ENCODE results near the gene FAM168B. TPM values are rescaled to one million over a fixed set of nuclear protein-coding genes. Genes with fewer than 3 reads are reported as not detected.

The FAM168B gene
- polyA plus RNA-seq, 4 donors: 25.5 to 78.7 (median 38.0) TPM

- Histone ChIP-seq H3K27me3 (ENCODE audit: control insufficient read depth in 3 of 3, insufficient read depth in 3 of 3, low read length in 3 of 3) (no peaks in the 10 kb centered on the region), H3K9me3 (ENCODE audit: control insufficient read depth in 2 of 2, insufficient read depth in 1 of 2, low read depth in 1 of 2, low read length in 1 of 2) (no peaks in the 10 kb centered on the region), H3K27ac (ENCODE audit: low read depth in 1 of 3, low read length in 2 of 3) (no peak overlapping the region), H3K36me3 (ENCODE audit: control insufficient read depth in 3 of 3, insufficient read depth in 2 of 3, low read depth in 1 of 3, low read length in 3 of 3) (no peaks in the 10 kb centered on the region), H3K4me3 (ENCODE audit: low read depth in 1 of 3, low read length in 3 of 3) (no peak overlapping the region), H3K4me1 (ENCODE audit: control insufficient read depth in 3 of 3, insufficient read depth in 2 of 3, low read depth in 1 of 3, low read length in 2 of 3) (no peaks in the 10 kb centered on the region)
- no peak for FAIRE-seq
- WGBS, 3 donors: 87 to 91% (median 91%) methylated on average over 11 of the region's 11 CpGs
- DNase-seq: no peak
Observed at GRCh38 chr2:131004446-131005209, 88.6 kb downstream of the FAM168B start.

GRCh38 chr2:130998561-130998960, 94.7 kb downstream of the FAM168B start:
- 70 to 76% (median 76%) methylated on average over 6 of the region's 6 CpGs for WGBS, 3 donors

More at GRCh38 chr2:130998561-130998960, 94.7 kb downstream of the FAM168B start:
- DNase-seq: no peak
- Histone ChIP-seq H3K4me1 (ENCODE audit: control insufficient read depth in 3 of 3, insufficient read depth in 2 of 3, low read depth in 1 of 3, low read length in 2 of 3) (no peaks in the 10 kb centered on the region), H3K4me3 (ENCODE audit: low read depth in 1 of 3, low read length in 3 of 3) (no peak overlapping the region), H3K27ac (ENCODE audit: low read depth in 1 of 3, low read length in 2 of 3) (no peak overlapping the region), H3K27me3 (ENCODE audit: control insufficient read depth in 3 of 3, insufficient read depth in 3 of 3, low read length in 3 of 3) (no peaks in the 10 kb centered on the region), H3K36me3 (ENCODE audit: control insufficient read depth in 3 of 3, insufficient read depth in 2 of 3, low read depth in 1 of 3, low read length in 3 of 3) (no peaks in the 10 kb centered on the region), H3K9me3 (ENCODE audit: control insufficient read depth in 2 of 2, insufficient read depth in 1 of 2, low read depth in 1 of 2, low read length in 1 of 2) (no peaks in the 10 kb centered on the region)
- FAIRE-seq: no peak

Other genes starting within 250 kb of the FAM168B start
- 100 to 1,000 TPM in 1 of 4 donors, 10 to 100 TPM in 3; 40.3 to 134 (median 66.4) TPM for gene PLEKHB2, start 11.9 kb upstream of the FAM168B start, polyA plus RNA-seq
- gene POTEE, start 116.1 kb upstream of the FAM168B start, polyA plus RNA-seq: under 1 TPM in 1 of 4 donors, not detected in 3; 0.01 TPM